Prostate gland (tissue), 2 donors: Measurements from ENCODE around the gene ANTXR1. TPM values are rescaled to one million over a fixed set of nuclear protein-coding genes. Genes with fewer than 3 reads are reported as not detected.

Experiments used
- DNase-seq: peaks from one replicate; pipeline ENCODE4 v3.0.0-alpha.2; 2019; ENCODE audit warnings: low spot score
- H3K27ac ChIP-seq, 2 donors: fragments of 200-600 bp; sonication (generic); 2 replicates each; pipeline ENCODE4 v1.5.1; 2017 to 2019
- H3K27me3 ChIP-seq: fragments of 200-600 bp; sonication (generic); replicated peaks from 2 replicates; pipeline ENCODE4 v1.5.1; 2019; ENCODE audit not compliant: insufficient read depth
- H3K36me3 ChIP-seq, 2 donors: fragments of 200-600 bp; sonication (generic); 1 replicate in 1 of 2; 2 replicates in 1 of 2; pipeline versions ENCODE4 v1.5.1 to v1.8.1; 2017 to 2019
- H3K4me1 ChIP-seq: fragments of 200-600 bp; sonication (generic); replicated peaks from 2 replicates; pipeline ENCODE4 v1.5.1; 2019
- H3K4me3 ChIP-seq, 2 donors: fragments of 200-600 bp; sonication (generic); 2 replicates each; pipeline ENCODE4 v1.5.1; 2017 to 2019
- H3K9me3 ChIP-seq: fragments of 200-600 bp; sonication (generic); 2 replicates; pipeline ENCODE4 v1.5.1; 2017
- CTCF ChIP-seq, 4 experiments: fragments of 200-600 bp in 2 of 4; fragments of 450-650 bp in 2 of 4; sonication (generic) in 2 of 4; IDR thresholded peaks; 1 replicate in 3 of 4; 2 replicates in 1 of 4; pipeline ENCODE4 v1.5.1; 2016 to 2019; ENCODE audit warnings: antibody characterized with exemption in 4 of 4, mild to moderate bottlenecking in 2 of 4, moderate library complexity in 2 of 4
- POLR2A ChIP-seq: fragments of 450-650 bp; IDR thresholded peaks from one replicate; pipeline ENCODE4 v1.6.1; 2016; ENCODE audit warnings: antibody characterized with exemption, mild to moderate bottlenecking
- POLR2AphosphoS5 ChIP-seq: sonication (generic); formaldehyde crosslinking; IDR thresholded peaks from one replicate; pipeline ENCODE4 v1.6.1; 2017; ENCODE audit warnings: antibody characterized with exemption
- WGBS: methylation state at CpG from one replicate; pipeline ENCODE4 v1.1.5; 2018; 5-methylcytosine and 5-hydroxymethylcytosine counted together
- intact Hi-C: fragments of 100-400 bp; cut with DNase I; formaldehyde crosslinking; loops from one replicate; pipeline ENCODE4 v1.14.2; 2022
- total RNA-seq, 2 donors: library from RNA; depleted of rRNA; stranded (reverse); fragments of >200 nt; gene quantifications; one replicate each; pipeline ENCODE4 v1.1.0, GENCODE V29; 2016

Gene ANTXR1
- total RNA-seq, 2 donors from 2014 or later: 25.8 to 48.7 TPM

DNA sequence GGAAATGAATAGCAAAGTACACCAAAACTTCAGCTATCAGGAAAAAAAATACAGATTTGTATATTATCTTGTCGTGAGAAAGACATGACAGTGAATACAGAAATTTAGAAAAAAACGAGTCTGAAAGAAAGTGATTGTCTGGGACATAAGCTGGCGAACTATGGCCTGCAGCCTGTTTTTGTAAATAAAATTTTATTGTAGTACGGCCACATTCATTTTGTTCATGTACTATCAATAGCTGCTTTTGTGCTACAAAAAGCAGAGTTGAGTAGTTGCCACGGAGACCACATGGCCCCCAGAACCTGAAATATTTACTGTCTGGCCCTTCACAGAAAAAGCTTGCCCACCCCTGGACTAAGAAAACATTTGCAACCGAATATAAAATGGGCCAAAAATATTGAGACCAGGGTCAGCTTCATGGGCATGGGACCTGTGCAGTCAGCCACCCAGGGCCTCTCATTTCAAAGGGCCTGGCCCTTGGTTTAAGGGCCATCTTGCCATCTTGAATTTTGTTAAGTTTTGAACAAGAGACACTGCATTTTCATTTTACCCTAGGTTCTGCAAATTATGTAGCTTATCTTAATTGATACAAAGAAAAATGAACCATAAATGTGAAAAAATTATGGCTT lies 17.9 kb downstream of the ANTXR1 start:
- Histone ChIP-seq H3K27ac (no peak overlapping the region), H3K4me3 (no peak overlapping the region), H3K9me3 (no peaks in the 10 kb centered on the region), H3K36me3 (no peaks in the 10 kb centered on the region), H3K27me3 (no peaks in the 10 kb centered on the region), H3K4me1 (no peaks in the 10 kb centered on the region)
- no peak for TF ChIP-seq POLR2A
- TF ChIP-seq CTCF (IDR thresholded peaks at IDR 0.05): no peak
- no peak for TF ChIP-seq POLR2AphosphoS5
- WGBS: 72% methylated on average over 6 of the region's 6 CpGs
- intact Hi-C loops: no loop called here
- DNase-seq: no peak

DNA sequence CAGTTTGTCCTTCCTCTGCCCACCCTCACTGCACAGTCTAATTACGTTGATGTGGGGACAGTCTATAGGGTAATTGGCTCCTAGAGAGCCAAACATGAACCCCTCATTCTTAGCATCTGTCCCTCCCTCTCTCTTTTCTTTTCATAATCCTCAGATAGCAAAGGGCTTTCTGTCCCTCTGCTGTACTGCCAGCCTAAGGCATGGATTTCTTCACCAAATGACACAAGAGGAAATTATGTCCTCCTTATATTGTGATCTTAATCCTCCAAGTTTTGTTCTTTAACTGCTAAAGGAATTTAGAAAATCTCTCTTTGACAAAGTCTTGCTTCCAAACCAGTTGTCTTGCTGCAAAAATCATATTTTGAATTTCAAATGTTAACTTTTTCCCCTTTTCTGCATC lies 18.5 kb downstream of the ANTXR1 start:
- Histone ChIP-seq H3K9me3 (no peaks in the 10 kb centered on the region), H3K27me3 (no peaks in the 10 kb centered on the region), H3K4me3 (no peak overlapping the region), H3K27ac (no peak overlapping the region), H3K4me1 (no peaks in the 10 kb centered on the region), H3K36me3 (no peaks in the 10 kb centered on the region)
- 83% methylated on average over 1 of the region's 1 CpG for WGBS
- TF ChIP-seq CTCF (IDR thresholded peaks at IDR 0.05): no peak
- no peak for TF ChIP-seq POLR2AphosphoS5
- no peak for TF ChIP-seq POLR2A
- intact Hi-C loops: no loop called here
- DNase-seq: no peak

DNA sequence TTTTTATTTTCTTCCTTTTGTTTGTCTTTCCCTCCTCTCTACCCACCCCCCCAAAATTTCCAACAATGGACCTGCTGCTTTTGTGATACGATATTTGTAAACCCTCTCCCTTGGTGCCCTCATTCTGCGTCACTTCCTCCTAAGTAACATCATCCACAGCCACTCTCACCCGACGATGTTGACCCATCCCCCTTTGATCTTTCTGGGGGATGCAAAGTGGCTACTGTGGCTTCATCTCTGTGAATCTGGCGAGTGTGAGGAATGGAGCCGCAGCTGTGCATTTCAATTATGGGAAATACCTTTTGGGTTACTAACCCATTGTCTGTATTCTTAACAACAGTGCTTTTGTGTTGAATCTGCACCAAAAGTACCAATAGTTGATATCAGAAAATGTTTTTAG lies 19.4 kb downstream of the ANTXR1 start:
- intact Hi-C loops: no loop called here
- DNase-seq: no peak
- no peaks in the 10 kb centered on the region for H3K4me1 ChIP-seq
- no peaks in the 10 kb centered on the region for H3K36me3 ChIP-seq
- H3K27me3 ChIP-seq: no peaks in the 10 kb centered on the region
- WGBS: 75% methylated on average over 6 of the region's 6 CpGs
- TF ChIP-seq CTCF (IDR thresholded peaks at IDR 0.05) (no peak), POLR2AphosphoS5 (no peak), POLR2A (no peak)
- H3K9me3 ChIP-seq: no peaks in the 10 kb centered on the region
- H3K27ac ChIP-seq: no peak overlapping the region
- H3K4me3 ChIP-seq: no peak overlapping the region

DNA sequence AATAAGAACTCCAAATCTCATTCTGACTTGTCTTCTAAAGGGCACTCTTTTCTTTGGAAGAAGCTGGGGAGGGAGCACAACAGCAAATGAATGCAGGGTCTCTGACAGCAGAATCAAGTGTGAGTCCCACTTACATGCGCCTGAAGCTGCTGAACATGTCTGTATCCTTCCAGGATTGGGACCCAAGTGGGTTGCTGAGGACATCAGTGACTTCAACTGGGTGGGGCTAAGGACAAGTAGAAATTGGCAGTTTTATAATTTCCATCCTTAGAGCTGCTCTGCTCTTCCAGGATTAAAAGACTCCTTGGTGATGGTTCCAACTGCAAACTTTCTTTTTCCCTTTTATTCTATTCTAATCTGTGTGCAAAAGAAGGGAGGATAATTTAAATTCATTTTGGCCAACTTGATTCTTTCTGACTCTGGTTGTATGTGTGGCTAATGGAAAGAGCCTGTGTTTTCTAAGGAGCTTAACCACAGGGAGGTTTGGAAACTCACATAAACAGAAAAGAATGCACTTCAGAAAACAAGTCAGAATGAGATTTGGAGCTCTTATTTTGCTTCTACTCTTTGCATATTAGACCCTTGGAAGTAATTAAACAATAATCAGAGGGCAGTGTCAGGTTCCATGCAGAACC lies 20.6 kb downstream of the ANTXR1 start:
- no peaks in the 10 kb centered on the region for H3K9me3 ChIP-seq
- no peaks in the 10 kb centered on the region for H3K27me3 ChIP-seq
- no peak overlapping the region for H3K4me3 ChIP-seq
- no peaks in the 10 kb centered on the region for H3K4me1 ChIP-seq
- H3K36me3 ChIP-seq: no peaks in the 10 kb centered on the region
- intact Hi-C loops: no loop called here
- no peak for DNase-seq
- WGBS: 87% methylated on average over 1 of the region's 1 CpG
- no peak overlapping the region for H3K27ac ChIP-seq
- TF ChIP-seq POLR2AphosphoS5 (no peak), CTCF (IDR thresholded peaks at IDR 0.05) (no peak), POLR2A (no peak)

GRCh38 chr2:69034122-69034521 lies 21.1 kb downstream of the ANTXR1 start:
- no peak for DNase-seq
- Histone ChIP-seq H3K9me3 (no peaks in the 10 kb centered on the region), H3K27me3 (no peaks in the 10 kb centered on the region), H3K27ac (no peak overlapping the region), H3K36me3 (no peaks in the 10 kb centered on the region), H3K4me1 (no peaks in the 10 kb centered on the region), H3K4me3 (no peak overlapping the region)
- intact Hi-C loops: no loop called here
- TF ChIP-seq POLR2AphosphoS5 (no peak), POLR2A (no peak), CTCF (IDR thresholded peaks at IDR 0.05) (no peak)
